Adipose tissue (tissue), 3 donors: ENCODE data around the gene NFXL1. TPM values are rescaled to one million over a fixed set of nuclear protein-coding genes. Genes with fewer than 3 reads are reported as not detected.

ENCODE experiments used
- H3K27ac ChIP-seq: one replicate; pipeline ENCODE4 v1.5.1; 2013; ENCODE audit warnings: low read depth, low read length
- WGBS, 3 donors: extraction: QIAGEN DNeasy Blood & Tissue Kit; methylation state at CpG; one replicate each; pipeline ENCODE4 v1.1.7; 2013; 5-methylcytosine and 5-hydroxymethylcytosine counted together
- polyA plus RNA-seq, 3 donors: library from polyadenylated mRNA; stranded (reverse); fragments of 200-250 nt; gene quantifications; one replicate each; pipeline ENCODE4 v1.2.3, GENCODE V29; 2013
- donor health status: healthy with polysubstance abuse.
- donor health status: Bipolar disorder and iron deficiency.
- donor health status: healthy.

Gene NFXL1
- polyA plus RNA-seq, 3 donors: 2.5 to 7.0 (median 5.2) TPM

DNA sequence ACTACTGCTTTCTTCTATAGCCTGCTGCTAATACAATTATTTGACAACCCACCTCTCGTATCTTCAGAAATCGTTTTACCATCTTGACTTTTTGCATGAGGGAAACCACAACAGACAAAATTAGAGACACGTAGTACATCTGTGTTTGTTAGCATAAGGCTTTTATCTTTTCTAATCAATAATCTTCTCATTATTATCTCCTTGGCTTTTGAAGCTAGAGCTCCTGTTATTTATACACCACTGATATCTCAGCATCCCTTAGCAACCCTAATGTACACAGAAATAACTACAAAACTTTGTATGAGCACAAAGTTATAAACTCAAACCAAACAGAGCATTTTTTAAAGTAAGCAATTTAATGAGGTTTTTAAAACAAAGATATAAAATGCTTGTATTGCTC, 116.2 kb downstream of the NFXL1 start:
- no peak overlapping the region for H3K27ac ChIP-seq
- WGBS, 3 donors: 33 to 72% (median 59%) methylated on average over 3 of the region's 3 CpGs

Other genes starting within 250 kb of the NFXL1 start
- gene CORIN, start 76.5 kb downstream of the NFXL1 start, polyA plus RNA-seq: under 1 TPM; 0.11 to 0.41 (median 0.24) TPM
- gene CNGA1, start 102.1 kb upstream of the NFXL1 start, polyA plus RNA-seq: 1 to 10 TPM in 1 of 3 donors, under 1 TPM in 2; 0.21 to 1.3 (median 0.45) TPM
- under 1 TPM; 0.11 to 0.77 (median 0.58) TPM for gene NIPAL1, start 102.2 kb upstream of the NFXL1 start, polyA plus RNA-seq
- under 1 TPM in 2 of 3 donors, not detected in 1; 0.45 to 0.87 TPM for gene TXK, start 219.7 kb upstream of the NFXL1 start, polyA plus RNA-seq